ENCODE results near the gene SYT1.

SYT1 gene

DNA sequence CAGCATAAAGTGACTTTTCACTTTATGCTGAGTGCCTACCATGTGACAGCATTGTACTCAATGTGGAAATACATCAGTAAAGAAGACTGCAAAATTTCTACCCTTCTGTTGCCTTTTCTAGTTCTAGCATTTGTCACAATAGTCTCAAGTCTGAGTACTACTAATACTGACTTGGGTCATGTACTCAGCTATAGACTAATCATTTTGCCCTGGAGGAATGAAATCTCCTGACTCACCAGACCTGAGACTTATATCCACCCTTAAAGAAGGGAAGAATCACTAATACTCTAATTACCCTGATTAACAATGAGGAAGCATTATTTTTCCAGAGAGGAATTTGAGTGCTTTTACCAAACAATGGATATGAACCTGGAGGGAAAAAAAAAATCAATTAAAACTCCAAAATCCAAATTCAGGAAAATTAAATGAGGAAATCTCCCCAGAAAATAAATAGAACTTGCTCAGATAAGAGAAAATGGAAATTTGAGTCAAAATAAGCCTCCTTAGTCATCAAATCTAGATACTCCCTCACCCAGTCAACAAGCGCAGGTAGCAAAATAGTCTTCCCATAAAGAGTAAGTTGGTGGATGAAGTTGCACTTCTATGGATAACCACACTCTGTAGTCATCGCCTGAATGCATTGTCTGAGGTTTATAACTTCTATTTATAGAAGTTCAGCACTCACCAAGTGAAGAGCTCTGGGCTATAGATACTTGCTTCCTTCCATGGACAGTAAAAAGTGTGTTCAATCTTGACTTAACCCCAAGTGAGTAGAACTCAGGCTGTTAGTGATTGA, 386.6 kb downstream of the SYT1 start:
- no peaks in the 10 kb centered on the region for H3K4me1 ChIP-seq (ENCODE audit: control insufficient read depth in 1 of 2, insufficient read depth in 1 of 2, low read depth in 1 of 2, low read length in 1 of 2)
- H3K27me3 ChIP-seq, result no peaks in the 10 kb centered on the region
- TF ChIP-seq, protein P1, sequence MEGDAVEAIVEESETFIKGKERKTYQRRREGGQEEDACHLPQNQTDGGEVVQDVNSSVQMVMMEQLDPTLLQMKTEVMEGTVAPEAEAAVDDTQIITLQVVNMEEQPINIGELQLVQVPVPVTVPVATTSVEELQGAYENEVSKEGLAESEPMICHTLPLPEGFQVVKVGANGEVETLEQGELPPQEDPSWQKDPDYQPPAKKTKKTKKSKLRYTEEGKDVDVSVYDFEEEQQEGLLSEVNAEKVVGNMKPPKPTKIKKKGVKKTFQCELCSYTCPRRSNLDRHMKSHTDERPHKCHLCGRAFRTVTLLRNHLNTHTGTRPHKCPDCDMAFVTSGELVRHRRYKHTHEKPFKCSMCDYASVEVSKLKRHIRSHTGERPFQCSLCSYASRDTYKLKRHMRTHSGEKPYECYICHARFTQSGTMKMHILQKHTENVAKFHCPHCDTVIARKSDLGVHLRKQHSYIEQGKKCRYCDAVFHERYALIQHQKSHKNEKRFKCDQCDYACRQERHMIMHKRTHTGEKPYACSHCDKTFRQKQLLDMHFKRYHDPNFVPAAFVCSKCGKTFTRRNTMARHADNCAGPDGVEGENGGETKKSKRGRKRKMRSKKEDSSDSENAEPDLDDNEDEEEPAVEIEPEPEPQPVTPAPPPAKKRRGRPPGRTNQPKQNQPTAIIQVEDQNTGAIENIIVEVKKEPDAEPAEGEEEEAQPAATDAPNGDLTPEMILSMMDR (IDR thresholded peaks at IDR 0.05), result no peak
- no peaks in the 10 kb centered on the region for H3K9me3 ChIP-seq
- H3K4me3 ChIP-seq (ENCODE audit: low read depth in 1 of 2, low read length in 1 of 2), result no peak overlapping the region
- no peak overlapping the region for H3K27ac ChIP-seq
- no peaks in the 10 kb centered on the region for H3K36me3 ChIP-seq

DNA sequence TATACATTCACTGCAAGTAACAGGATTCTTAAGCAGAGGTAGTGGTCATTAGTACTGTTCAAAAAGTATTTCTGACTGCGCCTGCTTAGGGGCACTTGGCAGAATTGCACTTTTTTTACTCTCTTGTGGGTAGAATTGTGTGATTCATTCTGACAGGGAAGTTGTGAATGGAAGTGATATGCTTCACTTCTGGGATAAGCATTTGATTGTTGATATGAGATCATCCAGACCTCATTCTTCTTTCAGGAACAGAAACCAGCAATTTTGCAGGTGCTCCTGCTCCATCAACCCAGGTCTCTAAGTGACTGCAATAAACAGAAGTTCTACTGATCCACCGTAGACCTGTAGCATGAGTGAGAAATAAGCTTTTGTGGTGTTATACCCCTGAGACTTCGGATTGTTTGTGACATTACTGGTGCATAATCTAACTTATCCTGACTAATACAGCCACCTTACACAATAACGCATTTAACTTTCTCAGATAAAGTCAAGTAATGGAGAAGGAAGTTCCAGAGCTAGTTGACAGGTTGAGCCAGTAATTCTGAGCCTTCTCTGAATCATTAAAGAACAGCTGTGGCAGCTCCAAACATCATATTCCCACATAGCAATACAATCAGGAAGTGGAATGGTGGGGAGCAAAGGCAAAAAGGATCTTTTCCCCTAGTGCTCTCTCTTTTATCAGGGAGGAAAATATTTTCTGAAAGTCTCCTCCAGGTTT, 387.9 kb downstream of the SYT1 start:
- Histone ChIP-seq H3K4me3 (ENCODE audit: low read depth in 1 of 2, low read length in 1 of 2) (no peak overlapping the region), H3K27ac (no peak overlapping the region), H3K27me3 (no peaks in the 10 kb centered on the region), H3K9me3 (no peaks in the 10 kb centered on the region), H3K36me3 (no peaks in the 10 kb centered on the region), H3K4me1 (ENCODE audit: control insufficient read depth in 1 of 2, insufficient read depth in 1 of 2, low read depth in 1 of 2, low read length in 1 of 2) (no peaks in the 10 kb centered on the region)
- TF ChIP-seq, protein P1 (IDR thresholded peaks at IDR 0.05), result no peak

GRCh38 chr12:79255288-79255687, 390.7 kb downstream of the SYT1 start:
- no peak overlapping the region for H3K27ac ChIP-seq
- TF ChIP-seq, protein P1 (IDR thresholded peaks at IDR 0.05), result no peak
- H3K27me3 ChIP-seq, result no peaks in the 10 kb centered on the region

GRCh38 chr12:79260923-79261322, 396.3 kb downstream of the SYT1 start:
- no peaks in the 10 kb centered on the region for H3K36me3 ChIP-seq
- H3K27me3 ChIP-seq, result no peaks in the 10 kb centered on the region
- H3K9me3 ChIP-seq, result no peaks in the 10 kb centered on the region
- TF ChIP-seq, protein P1 (IDR thresholded peaks at IDR 0.05), result no peak
- no peak overlapping the region for H3K27ac ChIP-seq
- no peak overlapping the region for H3K4me3 ChIP-seq (ENCODE audit: low read depth in 1 of 2, low read length in 1 of 2)
- H3K4me1 ChIP-seq (ENCODE audit: control insufficient read depth in 1 of 2, insufficient read depth in 1 of 2, low read depth in 1 of 2, low read length in 1 of 2), result no peaks in the 10 kb centered on the region

More at GRCh38 chr12:79255288-79255687, 390.7 kb downstream of the SYT1 start:
- Histone ChIP-seq H3K4me3 (ENCODE audit: low read depth in 1 of 2, low read length in 1 of 2) (no peak overlapping the region), H3K36me3 (no peaks in the 10 kb centered on the region), H3K9me3 (no peaks in the 10 kb centered on the region), H3K4me1 (ENCODE audit: control insufficient read depth in 1 of 2, insufficient read depth in 1 of 2, low read depth in 1 of 2, low read length in 1 of 2) (no peaks in the 10 kb centered on the region)

- Histone ChIP-seq H3K4me1 (ENCODE audit: control insufficient read depth in 1 of 2, insufficient read depth in 1 of 2, low read depth in 1 of 2, low read length in 1 of 2) (no peaks in the 10 kb centered on the region), H3K27ac (no peak overlapping the region), H3K36me3 (no peaks in the 10 kb centered on the region), H3K4me3 (ENCODE audit: low read depth in 1 of 2, low read length in 1 of 2) (no peak overlapping the region), H3K27me3 (no peaks in the 10 kb centered on the region), H3K9me3 (no peaks in the 10 kb centered on the region)
- TF ChIP-seq, protein P1 (IDR thresholded peaks at IDR 0.05), result no peak
Observed at GRCh38 chr12:79262938-79263337, 398.4 kb downstream of the SYT1 start.
